OCI-LY1 (cell line): ENCODE results near the gene IFI44L.

Experiments
- EZH2 ChIP-seq: fragments of 200-600 bp; sonication (generic), shearing (Covaris generic); IDR thresholded peaks from 2 replicates; pipeline ENCODE4 v1.8.0; 2017; ENCODE audit warnings: borderline replicate concordance, mixed run types, mild to moderate bottlenecking, antibody characterized with exemption, low read length, moderate library complexity, mixed read lengths
- TF ChIP-seq, protein P1 (sequence below): fragments of 200-600 bp; sonication (generic), shearing (Covaris generic); IDR thresholded peaks from 2 replicates; pipeline ENCODE4 v1.5.1; 2017; ENCODE audit warnings: mild to moderate bottlenecking, antibody characterized with exemption, low read length, moderate library complexity, mixed read lengths

DNA sequence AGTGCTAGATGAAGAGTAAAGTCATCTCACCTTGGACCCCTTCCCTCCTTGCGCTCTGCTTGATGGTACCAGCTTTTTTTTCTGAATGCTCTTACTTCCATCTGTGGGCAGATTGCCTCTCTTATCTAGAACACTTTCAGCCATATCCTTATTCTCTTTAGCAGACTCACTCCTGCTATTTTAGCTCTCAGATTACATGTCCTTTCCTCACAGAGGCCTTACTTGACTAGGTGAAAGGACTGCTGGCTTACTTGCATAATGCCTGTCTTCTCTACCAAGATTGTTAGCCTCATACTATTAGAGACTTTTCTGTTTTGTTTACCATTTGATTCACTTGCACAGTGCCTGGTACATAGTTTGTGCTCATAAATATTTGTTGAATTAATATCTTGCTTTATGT, 38.7 kb downstream of the IFI44L start:
- no peak for TF ChIP-seq EZH2
- TF ChIP-seq, protein P1, sequence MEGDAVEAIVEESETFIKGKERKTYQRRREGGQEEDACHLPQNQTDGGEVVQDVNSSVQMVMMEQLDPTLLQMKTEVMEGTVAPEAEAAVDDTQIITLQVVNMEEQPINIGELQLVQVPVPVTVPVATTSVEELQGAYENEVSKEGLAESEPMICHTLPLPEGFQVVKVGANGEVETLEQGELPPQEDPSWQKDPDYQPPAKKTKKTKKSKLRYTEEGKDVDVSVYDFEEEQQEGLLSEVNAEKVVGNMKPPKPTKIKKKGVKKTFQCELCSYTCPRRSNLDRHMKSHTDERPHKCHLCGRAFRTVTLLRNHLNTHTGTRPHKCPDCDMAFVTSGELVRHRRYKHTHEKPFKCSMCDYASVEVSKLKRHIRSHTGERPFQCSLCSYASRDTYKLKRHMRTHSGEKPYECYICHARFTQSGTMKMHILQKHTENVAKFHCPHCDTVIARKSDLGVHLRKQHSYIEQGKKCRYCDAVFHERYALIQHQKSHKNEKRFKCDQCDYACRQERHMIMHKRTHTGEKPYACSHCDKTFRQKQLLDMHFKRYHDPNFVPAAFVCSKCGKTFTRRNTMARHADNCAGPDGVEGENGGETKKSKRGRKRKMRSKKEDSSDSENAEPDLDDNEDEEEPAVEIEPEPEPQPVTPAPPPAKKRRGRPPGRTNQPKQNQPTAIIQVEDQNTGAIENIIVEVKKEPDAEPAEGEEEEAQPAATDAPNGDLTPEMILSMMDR = no peak
